Left ventricle myocardium inferior (tissue), 1 donor: ENCODE results near the gene GDF11. TPM values are rescaled to one million over a fixed set of nuclear protein-coding genes. Genes with fewer than 3 reads are reported as not detected.
A peak's percentile ranks its signal among the peaks of the same experiment; 100 is the strongest.

ENCODE experiments used
- DNase-seq: peaks from one replicate; pipeline ENCODE4 v3.0.0-alpha.2; 2020
- H3K27ac ChIP-seq: fragments of 200-600 bp; replicated peaks from 2 replicates; pipeline ENCODE4 v1.8.0; 2021
- H3K27me3 ChIP-seq: fragments of 200-600 bp; 2 replicates; pipeline ENCODE4 v1.8.0; 2021; ENCODE audit warnings: low read depth
- H3K36me3 ChIP-seq: fragments of 200-600 bp; 2 replicates; pipeline ENCODE4 v1.8.0; 2021
- H3K4me1 ChIP-seq: fragments of 200-600 bp; 2 replicates; pipeline ENCODE4 v1.8.0; 2021
- H3K4me3 ChIP-seq: fragments of 200-600 bp; 2 replicates; pipeline ENCODE4 v1.8.0; 2021; ENCODE audit warnings: mild to moderate bottlenecking, moderate library complexity
- H3K9me3 ChIP-seq: fragments of 200-600 bp; replicated peaks from 2 replicates; pipeline ENCODE4 v1.8.0; 2021
- CTCF ChIP-seq: fragments of 200-600 bp; IDR thresholded peaks from 2 replicates; pipeline ENCODE4 v1.8.0; 2021; ENCODE audit warnings: antibody characterized with exemption, mild to moderate bottlenecking, borderline replicate concordance
- intact Hi-C: fragments of 100-400 bp; cut with micrococcal nuclease; formaldehyde crosslinking; loops from one replicate; pipeline ENCODE4 v1.11.0; 2022
- total RNA-seq: library from RNA; stranded (reverse); fragmentation: NEBNext Ultra II Directional; extraction: Animal tissue kit (Norgen Biotek cat#: 25700); gene quantifications from one replicate; pipeline ENCODE4 v1.2.1, GENCODE V29; 2021
- donor health status: DM: no; HTN: yes; CAD: no; lungs with severe emphysema.

The GDF11 gene
- total RNA-seq, 1 donor from 2014 or later, result 15.6 TPM

GRCh38 chr12:55736076-55736475 lies 6.8 kb upstream of the GDF11 start:
- DNase-seq, result no peak
- H3K27ac ChIP-seq, result no peak overlapping the region
- intact Hi-C loops, result loop anchor here (5.0 kb wide), 1 partner anchor 201 kb away; no protein-coding TSS in a partner anchor

GRCh38 chr12:55736780-55737580 lies 5.9 kb upstream of the GDF11 start:
- Histone ChIP-seq H3K27ac (peak overlapping the region; percentile 75), H3K4me3 (no peak overlapping the region), H3K9me3 (no peaks in the 10 kb centered on the region), H3K4me1 (peaks cover 22% of the 10 kb centered on the region), H3K27me3 (no peaks in the 10 kb centered on the region), H3K36me3 (no peaks in the 10 kb centered on the region)
- TF ChIP-seq CTCF, result peak; percentile 80
- intact Hi-C loops, result loop anchor here (5.0 kb wide), 1 partner anchor 200 kb away; no protein-coding TSS in a partner anchor
- DNase-seq, result peak; percentile 64

More at GRCh38 chr12:55736076-55736475, 6.8 kb upstream of the GDF11 start:
- Histone ChIP-seq H3K4me1 (peaks cover 22% of the 10 kb centered on the region), H3K4me3 (no peak overlapping the region), H3K36me3 (no peaks in the 10 kb centered on the region), H3K9me3 (no peaks in the 10 kb centered on the region), H3K27me3 (no peaks in the 10 kb centered on the region)
- TF ChIP-seq CTCF, result no peak

GRCh38 chr12:55737581-55738122 lies 5.3 kb upstream of the GDF11 start:
- peaks cover 25% of the 10 kb centered on the region for H3K4me1 ChIP-seq
- H3K27ac ChIP-seq, result peak overlapping the region; percentile 75
- no peaks in the 10 kb centered on the region for H3K9me3 ChIP-seq
- no peak for TF ChIP-seq CTCF
- H3K36me3 ChIP-seq, result no peaks in the 10 kb centered on the region
- DNase-seq, result no peak
- intact Hi-C loops, result loop anchor here (5.0 kb wide), 1 partner anchor 200 kb away; no protein-coding TSS in a partner anchor
- H3K4me3 ChIP-seq, result peak overlapping the region; percentile 66
- no peaks in the 10 kb centered on the region for H3K27me3 ChIP-seq

GRCh38 chr12:55738123-55739024 lies 4.5 kb upstream of the GDF11 start:
- H3K27me3 ChIP-seq, result no peaks in the 10 kb centered on the region
- H3K36me3 ChIP-seq, result no peaks in the 10 kb centered on the region
- DNase-seq, result peak; percentile 80
- no peaks in the 10 kb centered on the region for H3K9me3 ChIP-seq
- H3K4me1 ChIP-seq, result peaks cover 26% of the 10 kb centered on the region
- peak overlapping the region; percentile 75 for H3K27ac ChIP-seq
- intact Hi-C loops, result loop anchor here (5.0 kb wide), 1 partner anchor 199 kb away; no protein-coding TSS in a partner anchor
- TF ChIP-seq CTCF, result peak; percentile 91
- H3K4me3 ChIP-seq, result peak overlapping the region; percentile 66

GRCh38 chr12:55739025-55739378 lies 3.9 kb upstream of the GDF11 start:
- no peaks in the 10 kb centered on the region for H3K9me3 ChIP-seq
- no peak for DNase-seq
- H3K4me1 ChIP-seq, result peaks cover 33% of the 10 kb centered on the region
- no peaks in the 10 kb centered on the region for H3K27me3 ChIP-seq
- no peak for TF ChIP-seq CTCF
- intact Hi-C loops, result loop anchor here (5.0 kb wide), 1 partner anchor 198 kb away; no protein-coding TSS in a partner anchor
- no peak overlapping the region for H3K27ac ChIP-seq
- H3K4me3 ChIP-seq, result peak overlapping the region; percentile 66
- no peaks in the 10 kb centered on the region for H3K36me3 ChIP-seq
